H4 (cell line): ENCODE measurements around the gene CD37. TPM values are rescaled to one million over a fixed set of nuclear protein-coding genes. Genes with fewer than 3 reads are reported as not detected.
A peak's percentile ranks its signal among the peaks of the same experiment; 100 is the strongest.
"Not testable (repeated sequence)": the region's sequence is repeated elsewhere in the genome, so short reads cannot be mapped to it uniquely, and the experiment has no call there.

ENCODE experiments used
- DNase-seq: peaks from one replicate; pipeline ENCODE4 v3.0.0-alpha.2; 2015; ENCODE audit warnings: low spot score
- total RNA-seq: library from RNA; depleted of rRNA; stranded (reverse); fragments of >200 nt; shearing (Covaris generic); gene quantifications from 2 replicates; pipeline ENCODE4 v1.2.3, GENCODE V29; 2014

The CD37 gene
- total RNA-seq, 1 experiment from 2014 or later, result not detected

DNA sequence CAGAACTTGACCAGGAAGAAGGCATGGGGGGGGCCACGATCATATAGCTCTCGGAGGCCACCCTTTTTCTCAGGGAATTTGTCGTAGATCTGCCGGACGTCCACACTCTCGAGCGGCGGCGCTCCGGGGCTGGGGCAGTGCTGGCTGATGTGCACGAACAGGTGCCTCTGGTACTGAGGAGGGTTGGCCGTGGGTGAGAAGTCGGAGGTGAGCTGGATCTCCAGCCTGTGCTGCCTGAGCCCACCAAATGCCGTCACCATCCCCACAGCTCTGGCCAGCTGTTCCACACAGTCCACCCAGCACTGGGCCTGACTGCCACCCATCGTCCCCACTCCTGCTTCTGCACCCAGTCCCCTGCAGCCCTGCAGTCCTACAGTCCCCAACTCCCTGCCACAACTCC is 12.0 kb downstream of the CD37 start:
- no peak for DNase-seq

DNA sequence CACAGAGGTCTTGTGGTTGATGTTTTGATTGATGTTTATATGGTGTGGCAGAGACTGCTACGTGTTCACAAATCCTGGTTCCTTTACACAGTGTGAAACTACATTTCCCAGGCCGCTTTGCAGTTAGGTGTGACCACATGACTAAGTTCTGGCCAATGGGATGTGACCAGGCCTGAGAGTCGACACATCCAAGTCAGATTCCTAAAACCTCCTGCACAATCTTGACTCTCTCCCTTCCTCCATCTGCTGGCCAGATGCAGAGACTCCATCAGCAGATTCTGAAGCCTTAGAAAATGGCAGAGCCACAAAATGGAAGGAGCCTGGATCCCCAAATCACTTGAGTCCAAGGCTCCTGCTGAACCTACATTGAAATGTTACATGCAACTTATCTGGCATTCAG is 12.6 kb downstream of the CD37 start:
- peak; percentile 67 for DNase-seq

DNA sequence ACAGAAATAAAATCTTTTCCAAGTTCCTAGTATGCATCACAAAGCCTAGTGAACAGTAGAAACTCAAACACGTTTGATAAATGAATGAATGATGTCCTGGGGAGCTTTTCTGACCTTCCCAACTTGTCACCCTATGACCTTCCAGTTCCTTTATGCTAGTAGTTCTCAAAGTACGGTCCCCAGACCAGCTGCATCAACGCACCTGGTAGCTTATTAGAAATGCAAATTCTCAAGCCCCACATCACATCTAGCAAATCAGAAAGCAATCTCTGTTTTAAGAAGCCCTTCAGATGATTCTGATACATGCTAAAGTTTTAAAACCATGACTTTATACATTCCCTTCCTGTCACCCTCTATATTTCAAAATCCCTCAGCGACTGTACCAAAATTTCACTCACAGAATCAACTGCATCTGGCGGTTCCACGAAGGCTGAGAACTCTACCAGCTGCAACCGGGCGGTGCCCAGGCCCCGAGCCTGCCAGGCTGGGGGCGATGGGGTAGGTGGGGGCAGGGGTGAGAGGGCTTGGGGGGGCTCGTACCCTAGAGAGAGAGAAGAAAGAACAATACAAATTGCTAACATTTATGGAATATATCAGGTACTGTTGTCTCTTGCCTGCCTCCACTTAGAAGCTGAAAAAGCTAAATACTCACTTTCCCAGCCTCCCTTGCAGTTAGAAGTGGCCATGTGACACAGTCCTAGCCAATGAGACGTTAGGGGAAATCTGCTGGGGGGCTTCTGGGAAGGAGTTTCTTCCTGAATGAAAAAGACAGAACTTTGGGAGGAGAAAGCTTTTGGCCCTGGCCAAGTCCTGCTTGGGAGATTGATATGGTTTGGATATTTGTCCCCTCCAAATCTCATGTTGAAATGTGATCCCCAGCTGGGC is 13.3 kb downstream of the CD37 start:
- DNase-seq, result no peak

DNA sequence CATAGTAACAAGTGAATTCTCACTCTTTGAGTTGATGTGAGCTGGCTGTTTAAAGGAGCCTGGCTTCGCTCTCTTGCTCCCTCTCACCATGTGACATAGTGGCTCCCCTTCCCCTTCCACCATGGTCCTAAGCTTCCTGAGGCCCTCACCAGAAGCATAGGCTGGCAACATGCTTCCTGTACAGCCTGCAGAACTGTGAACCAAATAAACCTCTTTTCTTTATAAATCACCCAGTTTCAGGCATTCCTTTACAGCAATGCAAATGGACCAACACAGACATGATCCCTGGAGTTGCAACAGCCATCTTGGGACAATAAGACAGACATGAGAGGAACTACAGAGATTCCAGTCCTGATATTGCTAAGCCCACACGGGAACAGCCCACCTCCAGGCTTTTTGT is 14.4 kb downstream of the CD37 start:
- no peak for DNase-seq

DNA sequence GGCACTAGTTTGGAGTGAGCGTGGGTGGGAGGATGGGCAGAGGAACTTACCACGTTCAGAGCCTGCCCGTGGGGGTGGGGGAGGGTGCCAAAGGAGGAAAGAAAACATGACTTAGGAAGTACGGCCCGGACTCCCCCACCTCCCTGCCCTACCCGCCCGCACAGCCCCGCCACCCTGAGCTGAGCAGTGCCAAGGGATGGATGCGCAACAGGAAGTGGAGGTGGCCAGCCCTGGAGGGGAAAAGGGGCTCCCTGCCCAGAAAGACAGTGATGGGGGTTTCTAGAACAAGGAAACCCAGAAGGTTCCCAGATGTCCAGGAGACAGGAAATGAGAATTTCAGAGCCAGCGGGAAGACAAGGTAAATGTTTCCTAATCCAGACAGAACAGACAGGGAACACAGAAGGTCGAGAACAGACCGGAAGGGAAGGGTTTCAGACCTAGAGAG is 20.7 kb downstream of the CD37 start:
- DNase-seq, result no peak

DNA sequence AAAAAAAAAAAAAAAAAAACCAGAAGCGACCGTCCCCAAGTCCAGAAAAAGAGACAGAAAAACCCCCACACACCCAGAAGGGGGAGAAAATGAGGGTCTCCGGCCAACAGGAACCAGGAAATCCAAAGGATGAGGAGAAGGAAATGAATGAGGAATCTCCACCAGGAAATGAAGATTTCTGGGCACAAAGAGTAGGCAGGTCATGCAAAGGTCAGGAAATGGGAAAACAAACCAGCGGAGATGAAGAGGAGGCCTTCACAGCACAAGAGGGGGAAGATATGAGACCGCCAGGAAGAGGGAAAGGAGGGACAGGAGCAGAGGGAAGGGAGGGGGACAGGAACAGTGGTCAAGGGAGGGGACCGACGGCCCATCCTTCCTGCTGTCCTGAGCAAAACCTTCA is 21.2 kb downstream of the CD37 start:
- no peak for DNase-seq

DNA sequence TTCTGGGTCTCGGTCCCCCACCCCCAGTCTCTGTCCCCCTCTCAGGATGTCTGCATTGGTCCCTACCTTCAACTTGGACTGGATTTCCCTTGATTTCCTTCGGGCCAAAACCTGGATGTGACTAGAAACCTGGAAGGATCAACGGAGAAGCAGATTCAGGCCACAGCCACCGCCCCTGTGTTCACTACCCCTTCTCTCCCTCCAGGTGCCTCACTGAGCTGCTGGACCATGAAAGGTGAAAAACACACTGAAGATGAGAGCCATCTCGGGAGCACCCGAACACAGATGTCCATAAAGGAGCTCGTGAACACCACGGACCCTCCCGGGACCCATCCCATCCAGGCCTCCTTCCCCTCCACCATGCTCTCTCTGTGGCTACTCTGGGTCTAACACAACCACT is 22.0 kb downstream of the CD37 start:
- no peak for DNase-seq

DNA sequence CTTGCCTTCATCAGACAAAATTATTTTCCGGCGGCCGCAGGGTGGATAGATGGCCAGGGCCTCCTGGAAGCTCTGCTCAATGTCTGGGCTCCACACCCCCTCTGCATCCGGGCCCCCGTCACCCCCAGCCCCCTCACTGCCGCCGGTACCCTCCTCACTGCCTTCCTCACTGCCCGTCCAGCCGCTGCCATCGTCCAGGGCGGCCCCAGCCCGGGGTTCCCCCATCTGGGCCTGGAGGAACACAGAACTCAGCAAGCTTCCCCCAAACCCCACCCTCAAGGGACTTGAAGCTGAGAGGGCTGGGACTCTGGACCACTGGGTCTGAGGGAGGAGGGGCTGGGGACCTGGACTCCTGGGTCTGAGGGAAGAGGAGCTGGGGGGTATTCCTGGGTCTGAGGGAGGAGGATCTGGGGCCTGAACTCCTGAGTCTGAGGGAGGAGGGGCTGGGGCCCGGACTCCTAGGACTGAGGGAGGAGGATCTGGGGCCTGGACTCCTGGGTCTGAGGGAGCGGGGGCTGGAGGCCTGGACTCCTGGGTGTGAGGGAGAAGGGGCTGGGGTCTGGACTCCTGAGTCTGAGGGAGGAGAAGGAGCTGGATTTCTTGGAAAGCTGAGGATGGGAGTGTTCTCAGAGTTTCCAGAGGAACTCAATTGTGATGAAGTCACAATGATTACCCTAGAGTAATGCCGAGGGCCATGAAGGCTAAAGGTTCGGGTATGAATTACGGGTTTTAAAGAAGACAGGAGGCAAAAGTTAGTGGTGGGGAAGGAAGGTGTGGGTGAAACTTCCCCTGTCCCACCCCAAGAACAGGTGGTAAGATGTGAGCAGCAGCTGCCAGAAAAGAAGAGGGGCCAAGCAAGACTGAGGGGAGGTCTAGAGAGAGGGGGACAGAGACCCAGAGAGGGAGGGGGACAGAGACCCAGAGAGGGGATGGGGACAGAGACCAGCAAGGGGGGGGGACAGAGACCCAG is 24.9 kb downstream of the CD37 start:
- DNase-seq, result no peak

DNA sequence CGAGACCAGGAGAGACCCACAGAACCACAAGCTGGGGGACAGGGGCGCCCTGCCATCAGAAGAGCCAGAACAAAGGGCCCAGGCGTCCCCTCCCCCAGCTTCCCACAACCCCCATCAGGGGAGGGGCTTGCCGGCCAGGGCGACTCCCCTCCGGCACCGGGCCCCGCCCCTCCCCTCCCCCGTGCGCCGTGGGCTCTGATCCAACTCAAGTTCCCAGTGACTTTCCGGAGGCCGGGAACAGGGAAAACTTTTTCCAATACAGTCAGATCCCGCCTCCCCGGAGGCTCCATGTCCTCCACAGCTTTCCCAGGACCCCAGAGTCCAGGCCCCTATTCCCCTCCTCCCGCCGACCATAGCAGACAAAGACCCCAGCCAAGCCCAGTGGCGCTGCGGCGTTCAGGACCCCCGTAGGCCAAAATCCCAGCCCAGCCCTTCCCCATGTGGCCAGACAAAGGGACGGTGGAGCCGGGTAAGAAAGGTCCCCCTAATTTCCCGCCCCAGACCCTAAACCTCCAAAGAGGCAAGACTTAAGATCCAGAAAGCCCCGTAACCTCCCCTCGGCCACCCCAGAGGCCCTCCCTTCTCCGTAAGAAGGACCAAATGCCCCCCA is 26.3 kb downstream of the CD37 start:
- peak; percentile 74 for DNase-seq

DNA sequence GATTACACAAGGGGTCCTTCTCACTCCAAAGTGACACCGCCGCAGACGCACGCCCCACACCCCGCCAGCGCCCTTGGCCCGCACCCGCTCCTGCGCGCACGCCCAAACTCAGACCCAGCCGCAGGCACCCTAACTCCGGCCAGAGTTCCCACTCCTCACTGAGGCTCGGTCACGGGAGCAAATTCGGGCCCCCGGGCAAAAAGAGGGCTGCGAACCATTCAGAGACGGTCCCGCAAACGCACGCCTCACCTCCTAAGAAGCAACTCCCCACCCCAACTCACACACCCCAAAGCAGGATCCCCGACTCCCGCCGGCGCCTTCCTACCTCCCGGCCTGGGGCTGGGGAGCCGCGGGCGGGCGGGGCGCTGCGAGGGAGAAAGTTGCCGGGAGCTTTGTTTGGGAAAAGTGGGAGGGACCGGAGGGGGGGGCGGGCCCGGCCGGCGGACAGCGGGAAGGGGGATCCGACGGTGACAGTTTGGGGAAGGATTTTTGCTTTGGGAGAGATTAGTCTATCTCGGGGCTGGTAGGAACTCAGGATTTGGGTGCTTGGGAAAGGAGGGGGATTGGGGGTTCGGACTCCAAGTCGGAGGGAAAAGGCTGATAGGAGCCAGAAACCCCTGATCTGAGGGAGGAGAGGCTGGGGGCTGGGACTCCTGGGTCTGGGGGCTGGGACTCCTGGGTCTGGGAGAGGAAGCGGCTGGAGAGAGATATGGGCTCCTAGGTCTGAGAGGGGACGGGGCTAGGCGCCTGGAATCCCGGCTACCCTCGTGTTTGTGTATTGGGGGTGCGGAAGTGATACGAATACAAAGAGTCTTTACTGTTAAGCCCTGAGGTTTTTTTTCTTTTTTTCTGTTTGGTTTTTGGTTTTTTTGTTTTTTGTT is 27.1 kb downstream of the CD37 start, which contains the start of gene TEAD2:
Gene TEAD2 (minus strand): TSS at position 369 of the 881 bp plus-strand sequence. CDS start 2,341 bp downstream, outside the sequence.
- peak; percentile 42 for DNase-seq

DNA sequence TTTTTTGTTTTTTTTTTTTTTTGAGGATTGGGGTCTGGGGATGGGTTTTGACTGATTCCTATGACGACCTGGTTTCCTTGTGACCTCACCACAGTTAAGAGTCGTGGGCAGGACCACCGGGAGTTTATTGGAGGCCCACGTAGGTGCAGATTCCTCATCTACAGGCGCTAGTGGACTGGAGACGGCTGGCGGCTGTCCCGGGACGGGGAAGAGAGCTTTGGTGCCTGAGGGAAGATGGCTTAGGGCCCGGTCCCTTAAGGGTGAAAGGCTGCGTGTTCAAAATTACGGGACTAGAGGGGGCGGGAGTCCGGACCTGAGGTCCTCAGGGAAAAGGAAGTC is 27.7 kb downstream of the CD37 start:
- DNase-seq, result peak; percentile 39

DNA sequence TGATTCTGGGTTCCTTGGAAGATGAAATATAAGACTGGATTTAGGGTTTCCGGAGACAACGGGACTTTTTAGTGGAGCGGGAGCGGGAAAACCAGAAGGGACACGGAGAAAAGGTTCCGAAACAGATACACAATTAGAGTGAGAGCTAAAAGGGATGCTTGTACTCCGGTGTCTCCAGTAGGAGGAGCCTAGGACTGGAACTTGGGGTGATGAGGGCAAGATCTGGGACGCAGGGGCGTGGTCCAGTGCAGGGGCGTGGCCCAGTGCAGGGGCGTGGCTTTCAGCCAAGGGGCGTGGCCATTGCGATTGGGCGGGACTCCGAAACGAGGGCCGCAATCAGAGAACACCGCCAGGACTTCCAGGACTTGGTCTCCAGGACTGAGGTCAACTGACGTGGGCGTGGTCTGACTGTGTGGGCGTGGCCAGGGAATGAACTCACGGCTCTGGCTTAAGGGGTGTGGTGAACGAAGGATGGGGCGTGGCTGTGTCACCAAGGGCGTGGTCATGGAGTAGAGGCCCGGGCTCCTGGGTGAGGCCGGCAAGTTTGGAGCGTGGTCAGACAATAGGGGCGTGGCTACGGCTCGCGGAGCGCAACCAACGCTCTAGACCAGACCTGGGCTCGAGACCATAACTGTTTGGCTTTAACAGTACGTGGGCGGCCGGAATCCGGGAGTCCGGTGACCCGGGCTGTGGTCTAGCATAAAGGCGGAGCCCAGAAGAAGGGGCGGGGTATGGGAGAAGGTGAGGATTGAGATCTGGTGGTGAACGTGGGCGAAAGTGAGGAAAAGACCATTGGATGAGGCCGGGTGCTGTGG is 28.3 kb downstream of the CD37 start, which contains the start of gene DKKL1:
Gene DKKL1 (plus strand): TSS at position 610 of the 815 bp plus-strand sequence. CDS start 122 bp downstream, at position 732.
- DNase-seq, result peak; percentile 99

DNA sequence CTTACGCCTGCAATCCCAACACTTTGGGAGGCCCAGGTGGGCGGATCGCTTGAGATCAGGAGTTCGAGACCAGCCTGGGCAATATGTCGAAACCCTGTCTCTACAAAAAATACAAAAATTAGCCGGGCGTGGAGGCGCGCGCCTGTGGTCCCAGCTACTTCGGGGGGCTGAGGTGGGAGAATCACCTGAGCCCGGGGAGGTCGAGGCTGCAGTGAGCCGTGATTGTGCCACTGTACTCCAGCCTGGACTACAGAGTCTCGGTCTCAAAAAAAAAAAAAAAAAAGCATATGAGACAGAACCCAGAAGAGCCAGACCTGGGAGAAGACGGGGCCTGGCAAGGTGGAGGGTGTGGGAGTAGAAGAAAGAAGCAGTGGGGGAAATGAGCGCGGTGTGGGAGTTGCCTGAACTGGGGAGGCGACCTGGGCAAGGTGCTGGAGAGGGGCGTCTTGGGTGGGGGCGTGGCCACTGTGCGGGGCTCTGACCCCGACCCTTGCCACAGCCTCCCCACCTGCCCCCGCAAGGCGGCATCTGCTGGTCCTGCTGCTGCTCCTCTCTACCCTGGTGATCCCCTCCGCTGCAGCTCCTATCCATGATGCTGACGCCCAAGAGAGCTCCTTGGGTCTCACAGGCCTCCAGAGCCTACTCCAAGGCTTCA is 29.0 kb downstream of the CD37 start:
- DNase-seq, result no peak

DNA sequence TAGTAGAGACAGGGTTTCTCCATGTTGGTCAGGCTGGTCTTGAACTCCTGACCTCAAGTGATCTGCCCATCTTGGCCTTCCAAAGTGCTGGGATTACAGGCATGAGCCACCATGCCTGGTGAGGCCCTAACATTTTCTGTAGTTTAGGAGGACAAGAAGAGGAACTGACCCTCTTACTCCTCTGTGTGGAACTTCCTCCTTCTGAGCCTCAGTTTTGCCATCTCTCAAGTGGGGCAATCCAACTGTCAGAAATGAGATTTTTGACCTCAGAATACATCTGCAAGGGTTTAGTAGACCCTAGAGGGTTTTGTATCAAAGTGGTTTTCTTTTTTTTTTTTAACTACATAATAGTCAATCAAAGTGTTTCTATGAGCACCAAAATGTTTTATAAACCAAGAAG is 30.9 kb downstream of the CD37 start:
- no peak for DNase-seq

DNA sequence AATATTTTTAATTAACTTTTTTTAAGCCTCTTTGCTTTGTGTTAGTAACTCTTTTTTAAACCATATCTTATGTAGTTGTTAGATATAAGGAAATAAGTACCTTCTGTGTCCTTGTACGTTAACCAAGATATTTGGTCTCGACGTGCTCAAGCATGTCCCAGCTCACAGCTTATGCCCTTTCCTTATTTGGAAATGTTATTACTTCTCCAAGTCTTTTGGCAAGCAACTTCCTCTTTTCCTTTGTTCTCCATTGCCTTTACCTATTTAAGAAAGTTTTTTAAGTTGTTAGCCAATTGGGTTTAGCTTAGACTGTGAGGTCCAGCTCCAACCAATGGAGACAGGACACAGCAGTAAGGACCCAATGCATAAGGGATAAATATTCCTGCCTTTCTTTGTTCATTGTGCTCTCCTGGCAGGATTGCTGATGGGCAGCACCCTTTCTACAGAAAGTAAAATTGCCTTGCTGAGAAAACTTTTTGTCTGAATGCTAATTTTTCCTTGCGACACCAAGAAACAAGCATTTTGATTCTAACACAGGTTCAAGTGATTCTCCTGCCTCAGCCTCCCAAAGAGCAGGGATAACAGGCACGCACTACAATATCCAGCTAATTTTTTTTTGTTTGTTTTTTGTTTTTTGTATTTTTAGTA is 33.6 kb downstream of the CD37 start:
- no peak for DNase-seq

DNA sequence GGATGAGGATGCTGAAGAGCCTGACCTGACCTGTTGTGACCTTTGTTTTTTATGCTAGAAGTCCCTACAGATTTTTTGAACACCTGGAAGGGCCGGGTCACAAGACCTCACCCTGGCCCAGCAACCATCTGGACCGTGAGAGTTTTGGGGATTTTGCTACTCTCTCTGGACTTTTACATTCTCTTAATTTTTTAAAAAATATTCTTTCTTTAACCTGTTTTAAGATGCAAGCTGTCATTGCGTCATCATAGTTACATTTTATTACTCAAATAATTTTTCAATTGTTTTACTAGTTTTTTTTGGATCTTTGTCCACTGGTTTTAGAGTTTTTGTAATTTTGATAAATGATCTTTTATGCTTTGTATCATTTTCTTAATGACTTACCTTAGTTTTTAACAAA is 36.0 kb downstream of the CD37 start:
- DNase-seq, result no peak

DNA sequence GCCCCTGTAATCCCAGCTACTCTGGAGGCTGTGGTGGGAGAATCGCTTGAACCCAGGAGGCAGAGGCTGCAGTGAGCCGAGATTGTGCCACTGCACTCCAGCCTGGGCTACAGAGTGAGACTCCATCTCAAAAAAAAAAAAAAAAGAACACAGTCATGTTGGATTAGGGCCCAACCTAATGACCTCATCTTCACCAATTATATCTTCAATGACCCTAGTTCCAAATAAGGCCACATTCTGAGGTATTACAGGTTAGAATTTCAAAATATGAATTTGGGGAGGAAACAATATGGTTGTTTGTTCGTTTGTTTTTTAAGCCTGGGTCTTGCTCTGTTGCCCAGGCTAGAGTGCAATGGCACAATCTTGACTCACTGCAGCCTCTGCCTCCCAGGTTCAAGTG is 38.0 kb downstream of the CD37 start:
- not testable (repeated sequence) for DNase-seq

DNA sequence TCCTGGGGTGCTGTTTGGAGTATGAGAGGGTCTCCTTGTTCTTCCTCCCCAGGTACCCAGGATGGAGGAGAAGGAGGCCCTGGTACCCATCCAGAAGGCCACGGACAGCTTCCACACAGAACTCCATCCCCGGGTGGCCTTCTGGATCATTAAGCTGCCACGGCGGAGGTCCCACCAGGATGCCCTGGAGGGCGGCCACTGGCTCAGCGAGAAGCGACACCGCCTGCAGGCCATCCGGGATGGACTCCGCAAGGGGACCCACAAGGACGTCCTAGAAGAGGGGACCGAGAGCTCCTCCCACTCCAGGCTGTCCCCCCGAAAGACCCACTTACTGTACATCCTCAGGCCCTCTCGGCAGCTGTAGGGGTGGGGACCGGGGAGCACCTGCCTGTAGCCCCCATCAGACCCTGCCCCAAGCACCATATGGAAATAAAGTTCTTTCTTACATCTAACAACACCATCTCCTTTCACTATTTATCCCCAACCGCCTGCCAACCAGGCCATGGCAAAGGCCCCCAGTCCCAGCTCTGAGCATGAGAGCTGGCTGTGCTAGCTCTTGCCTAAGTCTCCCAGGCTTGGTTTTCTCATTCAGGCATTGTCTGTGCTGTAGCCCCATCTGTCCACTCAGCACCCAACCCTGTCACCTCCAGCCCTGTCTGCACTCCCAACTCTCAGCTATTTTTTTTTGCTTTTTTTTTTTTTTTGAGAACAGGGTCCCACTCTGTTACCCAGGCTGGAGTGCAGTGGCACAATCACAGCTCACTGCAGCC is 39.6 kb downstream of the CD37 start:
- DNase-seq, result no peak
